ENCODE measurements around the gene IL20RA. TPM values are rescaled to one million over a fixed set of nuclear protein-coding genes. Genes with fewer than 3 reads are reported as not detected.

The IL20RA gene
- total RNA-seq, 1 donor from 2014 or later = not detected

DNA sequence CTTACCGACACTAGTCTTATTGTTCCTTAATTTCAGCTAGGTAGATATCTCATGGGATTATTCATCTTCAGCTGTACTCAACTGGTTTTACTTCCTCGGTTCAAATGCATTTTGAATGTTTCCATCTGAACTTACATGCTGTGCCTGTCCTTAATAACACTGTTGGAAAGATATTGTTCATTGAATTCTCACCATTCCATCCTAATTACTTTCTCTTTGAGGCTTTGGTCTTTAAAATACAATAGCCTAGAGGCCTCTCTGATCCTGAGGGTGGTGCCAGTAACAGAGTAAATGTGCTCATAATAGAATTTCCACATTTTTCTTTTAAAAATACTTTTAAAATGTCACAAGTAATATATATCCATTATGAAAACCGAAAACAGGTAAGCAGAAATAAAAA lies 54.0 kb downstream of the IL20RA start:
- no peak overlapping the region for H3K27ac Mint-ChIP-seq (ENCODE audit: unreplicated experiment)
- TF ChIP-seq, protein P1, sequence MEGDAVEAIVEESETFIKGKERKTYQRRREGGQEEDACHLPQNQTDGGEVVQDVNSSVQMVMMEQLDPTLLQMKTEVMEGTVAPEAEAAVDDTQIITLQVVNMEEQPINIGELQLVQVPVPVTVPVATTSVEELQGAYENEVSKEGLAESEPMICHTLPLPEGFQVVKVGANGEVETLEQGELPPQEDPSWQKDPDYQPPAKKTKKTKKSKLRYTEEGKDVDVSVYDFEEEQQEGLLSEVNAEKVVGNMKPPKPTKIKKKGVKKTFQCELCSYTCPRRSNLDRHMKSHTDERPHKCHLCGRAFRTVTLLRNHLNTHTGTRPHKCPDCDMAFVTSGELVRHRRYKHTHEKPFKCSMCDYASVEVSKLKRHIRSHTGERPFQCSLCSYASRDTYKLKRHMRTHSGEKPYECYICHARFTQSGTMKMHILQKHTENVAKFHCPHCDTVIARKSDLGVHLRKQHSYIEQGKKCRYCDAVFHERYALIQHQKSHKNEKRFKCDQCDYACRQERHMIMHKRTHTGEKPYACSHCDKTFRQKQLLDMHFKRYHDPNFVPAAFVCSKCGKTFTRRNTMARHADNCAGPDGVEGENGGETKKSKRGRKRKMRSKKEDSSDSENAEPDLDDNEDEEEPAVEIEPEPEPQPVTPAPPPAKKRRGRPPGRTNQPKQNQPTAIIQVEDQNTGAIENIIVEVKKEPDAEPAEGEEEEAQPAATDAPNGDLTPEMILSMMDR (IDR thresholded peaks at IDR 0.05) = no peak

GRCh38 chr6:136990242-136990578 lies 54.6 kb downstream of the IL20RA start:
- H3K27ac Mint-ChIP-seq (ENCODE audit: unreplicated experiment) = no peak overlapping the region
- H3K9me3 Mint-ChIP-seq (ENCODE audit: unreplicated experiment) = no peaks in the 10 kb centered on the region
- TF ChIP-seq, protein P1 (IDR thresholded peaks at IDR 0.05) = no peak
- H3K27me3 Mint-ChIP-seq (ENCODE audit: unreplicated experiment) = peaks cover 57% of the 10 kb centered on the region
- no peaks in the 10 kb centered on the region for H3K36me3 Mint-ChIP-seq (ENCODE audit: unreplicated experiment)
- H3K4me3 Mint-ChIP-seq (ENCODE audit: unreplicated experiment) = peak overlapping the region; percentile 75
- peaks cover 18% of the 10 kb centered on the region for H3K4me1 Mint-ChIP-seq (ENCODE audit: unreplicated experiment)
- DNase-seq (ENCODE audit: extremely low spot score, unreplicated experiment) = no peak

More for the DNA sequence above, 54.0 kb downstream of the IL20RA start:
- Mint-ChIP-seq H3K27me3 (ENCODE audit: unreplicated experiment) (peaks cover 57% of the 10 kb centered on the region), H3K36me3 (ENCODE audit: unreplicated experiment) (no peaks in the 10 kb centered on the region), H3K4me1 (ENCODE audit: unreplicated experiment) (peaks cover 18% of the 10 kb centered on the region), H3K9me3 (ENCODE audit: unreplicated experiment) (no peaks in the 10 kb centered on the region), H3K4me3 (ENCODE audit: unreplicated experiment) (peak overlapping the region; percentile 75)
- DNase-seq (ENCODE audit: extremely low spot score, unreplicated experiment) = no peak

GRCh38 chr6:136989571-136990241 lies 55.1 kb downstream of the IL20RA start:
- peaks cover 18% of the 10 kb centered on the region for H3K4me1 Mint-ChIP-seq (ENCODE audit: unreplicated experiment)
- H3K36me3 Mint-ChIP-seq (ENCODE audit: unreplicated experiment) = no peaks in the 10 kb centered on the region
- no peaks in the 10 kb centered on the region for H3K9me3 Mint-ChIP-seq (ENCODE audit: unreplicated experiment)
- TF ChIP-seq, protein P1 (IDR thresholded peaks at IDR 0.05) = no peak
- no peak overlapping the region for H3K27ac Mint-ChIP-seq (ENCODE audit: unreplicated experiment)
- no peak for DNase-seq (ENCODE audit: extremely low spot score, unreplicated experiment)
- H3K27me3 Mint-ChIP-seq (ENCODE audit: unreplicated experiment) = peaks cover 55% of the 10 kb centered on the region
- H3K4me3 Mint-ChIP-seq (ENCODE audit: unreplicated experiment) = peak overlapping the region; percentile 75

GRCh38 chr6:136987526-136987925 lies 57.2 kb downstream of the IL20RA start:
- Mint-ChIP-seq H3K4me3 (ENCODE audit: unreplicated experiment) (no peak overlapping the region), H3K27me3 (ENCODE audit: unreplicated experiment) (peaks cover 46% of the 10 kb centered on the region)

GRCh38 chr6:136985502-136985901 lies 59.3 kb downstream of the IL20RA start:
- Mint-ChIP-seq H3K4me1 (ENCODE audit: unreplicated experiment) (peaks cover 15% of the 10 kb centered on the region), H3K4me3 (ENCODE audit: unreplicated experiment) (no peak overlapping the region), H3K9me3 (ENCODE audit: unreplicated experiment) (no peaks in the 10 kb centered on the region), H3K27ac (ENCODE audit: unreplicated experiment) (no peak overlapping the region), H3K27me3 (ENCODE audit: unreplicated experiment) (peaks cover 42% of the 10 kb centered on the region), H3K36me3 (ENCODE audit: unreplicated experiment) (no peaks in the 10 kb centered on the region)
- no peak for DNase-seq (ENCODE audit: extremely low spot score, unreplicated experiment)
- TF ChIP-seq, protein P1 (IDR thresholded peaks at IDR 0.05) = no peak

More at GRCh38 chr6:136987526-136987925, 57.2 kb downstream of the IL20RA start:
- no peak for DNase-seq (ENCODE audit: extremely low spot score, unreplicated experiment)
- H3K4me1 Mint-ChIP-seq (ENCODE audit: unreplicated experiment) = peaks cover 18% of the 10 kb centered on the region
- H3K27ac Mint-ChIP-seq (ENCODE audit: unreplicated experiment) = no peak overlapping the region
- TF ChIP-seq, protein P1 (IDR thresholded peaks at IDR 0.05) = no peak
- H3K9me3 Mint-ChIP-seq (ENCODE audit: unreplicated experiment) = no peaks in the 10 kb centered on the region
- no peaks in the 10 kb centered on the region for H3K36me3 Mint-ChIP-seq (ENCODE audit: unreplicated experiment)

Data from osteocyte (in vitro differentiated cells).